Prostate gland (tissue), 2 donors: Measurements from ENCODE around the gene RPRD1B.

Experiments used
- POLR2A ChIP-seq: fragments of 450-650 bp; IDR thresholded peaks from one replicate; pipeline ENCODE4 v1.6.1; 2016; ENCODE audit warnings: antibody characterized with exemption, mild to moderate bottlenecking
- TF ChIP-seq, protein P1 (sequence below), 4 experiments: fragments of 200-600 bp in 2 of 4; fragments of 450-650 bp in 2 of 4; sonication (generic) in 2 of 4; IDR thresholded peaks; 1 replicate in 3 of 4; 2 replicates in 1 of 4; pipeline ENCODE4 v1.5.1; 2016 to 2019; ENCODE audit warnings: antibody characterized with exemption in 4 of 4, mild to moderate bottlenecking in 2 of 4, moderate library complexity in 2 of 4

GRCh38 chr20:37988306-37988954, 45.1 kb upstream of the RPRD1B start:
- TF ChIP-seq, protein P1, sequence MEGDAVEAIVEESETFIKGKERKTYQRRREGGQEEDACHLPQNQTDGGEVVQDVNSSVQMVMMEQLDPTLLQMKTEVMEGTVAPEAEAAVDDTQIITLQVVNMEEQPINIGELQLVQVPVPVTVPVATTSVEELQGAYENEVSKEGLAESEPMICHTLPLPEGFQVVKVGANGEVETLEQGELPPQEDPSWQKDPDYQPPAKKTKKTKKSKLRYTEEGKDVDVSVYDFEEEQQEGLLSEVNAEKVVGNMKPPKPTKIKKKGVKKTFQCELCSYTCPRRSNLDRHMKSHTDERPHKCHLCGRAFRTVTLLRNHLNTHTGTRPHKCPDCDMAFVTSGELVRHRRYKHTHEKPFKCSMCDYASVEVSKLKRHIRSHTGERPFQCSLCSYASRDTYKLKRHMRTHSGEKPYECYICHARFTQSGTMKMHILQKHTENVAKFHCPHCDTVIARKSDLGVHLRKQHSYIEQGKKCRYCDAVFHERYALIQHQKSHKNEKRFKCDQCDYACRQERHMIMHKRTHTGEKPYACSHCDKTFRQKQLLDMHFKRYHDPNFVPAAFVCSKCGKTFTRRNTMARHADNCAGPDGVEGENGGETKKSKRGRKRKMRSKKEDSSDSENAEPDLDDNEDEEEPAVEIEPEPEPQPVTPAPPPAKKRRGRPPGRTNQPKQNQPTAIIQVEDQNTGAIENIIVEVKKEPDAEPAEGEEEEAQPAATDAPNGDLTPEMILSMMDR (IDR thresholded peaks at IDR 0.05): no peak
- TF ChIP-seq POLR2A: no peak
